Measurements from ENCODE around the gene DENND1A.
A peak's percentile ranks its signal among the peaks of the same experiment; 100 is the strongest.

Gene DENND1A

GRCh38 chr9:123689701-123690428, 240.1 kb downstream of the DENND1A start:
- DNase-seq, result no peak

DNA sequence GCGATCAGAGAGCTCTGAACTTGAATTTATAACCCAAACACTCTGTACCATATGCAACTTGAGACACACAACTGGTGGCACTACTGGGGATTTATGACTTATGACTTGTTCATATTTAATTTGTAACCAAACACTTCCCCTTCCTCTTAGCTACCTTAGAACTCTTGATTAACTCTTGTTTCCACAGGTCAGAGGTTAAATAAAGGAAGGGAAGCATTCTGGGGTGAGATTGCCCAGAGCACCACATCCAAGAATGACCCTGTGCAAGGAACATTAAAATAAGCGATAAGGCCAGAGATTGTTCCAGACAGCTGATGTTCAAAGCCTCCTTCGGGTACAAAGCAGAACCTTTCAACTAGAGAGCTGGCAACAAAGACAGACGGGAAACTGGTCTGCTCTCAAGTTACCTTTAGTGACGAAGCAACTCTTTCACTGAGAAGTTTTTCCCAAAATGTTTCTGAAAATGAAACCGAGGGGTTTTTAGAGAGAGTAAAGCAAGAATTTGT, 242.6 kb downstream of the DENND1A start:
- no peak for DNase-seq

DNA sequence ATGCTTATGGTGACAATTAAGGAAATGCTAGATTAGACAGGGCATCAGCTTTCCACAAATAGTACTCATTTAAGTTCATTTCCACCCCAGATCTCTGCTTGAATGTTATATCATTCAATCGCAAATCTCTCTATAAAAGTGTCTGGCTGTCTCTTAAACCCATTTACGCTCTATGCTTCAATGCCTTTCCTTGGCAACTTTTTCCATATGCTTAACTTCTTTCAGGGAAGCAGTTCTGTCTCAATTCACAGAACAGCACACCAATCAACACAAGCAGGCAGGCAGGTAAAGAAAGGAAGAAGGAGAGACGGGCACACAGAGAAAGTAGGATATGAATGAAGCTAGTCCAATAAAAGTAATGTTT, 243.1 kb downstream of the DENND1A start:
- DNase-seq, result no peak

GRCh38 chr9:123686131-123686828, 243.6 kb downstream of the DENND1A start:
- peak in 3 of 56 donors; percentile 14 to 50 (median 38) for DNase-seq

- no peak for DNase-seq
Measured at GRCh38 chr9:123685489-123686083, 244.3 kb downstream of the DENND1A start.

- DNase-seq, result no peak
Measured at GRCh38 chr9:123684393-123685149, 245.4 kb downstream of the DENND1A start.

DNA sequence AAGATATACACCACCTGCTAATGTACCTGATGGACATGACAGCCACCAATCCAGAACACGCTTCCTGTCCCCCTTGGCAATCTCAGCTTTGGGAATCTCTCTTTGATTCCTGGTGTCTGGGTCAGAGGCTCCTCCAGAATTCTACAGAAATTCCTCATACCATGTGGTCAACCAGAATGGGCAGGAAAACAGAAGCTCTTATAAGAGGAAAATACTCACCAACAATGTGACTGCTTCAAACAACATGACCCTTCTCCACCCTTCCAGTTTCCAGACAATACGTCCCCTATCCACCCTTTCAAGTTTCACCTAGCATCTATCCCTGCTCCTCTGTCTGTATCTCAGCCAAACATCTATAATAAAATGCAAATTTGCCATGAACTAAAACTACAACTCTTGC, 247.2 kb downstream of the DENND1A start:
- DNase-seq, result no peak

- DNase-seq, result no peak
Measured at GRCh38 chr9:123680352-123680751, 249.6 kb downstream of the DENND1A start.

DNA sequence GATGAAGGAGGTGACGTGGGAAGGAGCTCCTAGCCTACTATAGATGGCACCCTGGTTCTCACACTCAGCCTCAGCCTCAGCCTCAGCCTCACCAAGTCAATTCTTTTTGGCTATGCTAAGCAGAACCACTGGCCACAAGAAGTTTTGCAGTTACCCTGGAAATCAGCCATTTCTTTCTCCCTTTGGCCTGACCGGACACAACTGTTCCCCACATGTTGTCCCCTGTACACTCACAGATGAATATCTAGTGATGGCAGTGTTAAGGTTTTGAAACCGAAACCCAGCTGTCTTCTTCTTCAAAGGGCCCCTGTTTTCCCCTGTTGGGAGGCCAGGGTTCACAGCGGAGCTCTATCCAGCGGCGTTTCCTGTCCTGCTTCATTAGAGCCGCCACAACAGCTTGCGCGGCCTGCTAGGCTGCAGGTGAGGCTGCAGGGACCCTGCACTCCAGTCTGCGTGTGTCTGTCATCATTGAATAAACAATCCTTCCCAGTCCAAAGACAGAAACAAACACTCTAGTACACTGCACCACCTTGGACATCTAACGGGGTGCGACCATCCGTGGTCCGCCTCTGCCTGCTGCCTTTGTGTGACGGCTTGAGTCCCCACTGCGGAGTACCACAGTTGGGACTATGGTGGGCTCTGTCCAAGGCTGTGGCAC, 250.5 kb downstream of the DENND1A start:
- no peak for DNase-seq

DNA sequence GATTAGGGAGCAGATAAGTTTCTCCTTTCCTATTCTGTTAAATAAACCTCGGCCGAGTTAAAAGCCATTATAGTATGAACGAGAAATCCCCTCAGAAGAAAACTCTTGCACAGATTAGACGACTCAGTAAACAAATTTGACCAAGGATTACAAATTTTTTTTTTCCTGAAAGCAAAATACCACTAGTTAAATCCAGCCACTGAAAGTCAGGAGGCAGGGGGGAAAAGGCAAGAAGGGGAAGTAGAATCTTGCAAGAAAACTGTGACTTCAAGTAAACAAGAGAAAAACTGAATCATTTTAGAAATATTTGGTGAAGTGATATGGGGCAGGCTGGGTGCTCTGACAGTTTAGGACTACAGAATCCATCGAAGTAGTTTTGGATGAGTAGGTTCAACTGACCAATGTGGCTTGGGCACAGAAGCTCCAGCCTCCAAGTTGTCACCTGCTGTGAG, 251.0 kb downstream of the DENND1A start:
- DNase-seq, result no peak

GRCh38 chr9:123678038-123678877, 251.7 kb downstream of the DENND1A start:
- no peak for DNase-seq

DNA sequence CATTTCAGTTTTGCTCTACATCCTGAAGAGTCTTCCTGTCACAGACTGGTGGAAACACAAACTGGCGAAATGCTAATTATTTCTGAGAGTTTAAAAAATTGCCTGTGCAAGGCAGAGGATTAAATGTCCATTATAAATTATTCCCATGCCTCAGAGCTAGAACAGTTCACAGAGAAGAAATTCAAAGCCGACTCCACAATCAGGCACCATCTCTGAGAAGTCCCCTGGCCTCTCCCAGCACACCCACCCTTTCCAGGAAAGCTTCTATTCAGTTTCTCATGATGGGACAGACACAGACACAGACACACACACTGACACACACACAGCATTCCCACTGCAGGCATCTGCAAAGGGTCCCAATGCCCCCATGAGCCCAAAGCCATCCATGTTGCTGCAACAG, 253.1 kb downstream of the DENND1A start:
- no peak for DNase-seq

- no peak for DNase-seq
Measured at GRCh38 chr9:123669346-123669745, 260.6 kb downstream of the DENND1A start.

- DNase-seq, result no peak
Measured at GRCh38 chr9:123663529-123663928, 266.4 kb downstream of the DENND1A start.

DNA sequence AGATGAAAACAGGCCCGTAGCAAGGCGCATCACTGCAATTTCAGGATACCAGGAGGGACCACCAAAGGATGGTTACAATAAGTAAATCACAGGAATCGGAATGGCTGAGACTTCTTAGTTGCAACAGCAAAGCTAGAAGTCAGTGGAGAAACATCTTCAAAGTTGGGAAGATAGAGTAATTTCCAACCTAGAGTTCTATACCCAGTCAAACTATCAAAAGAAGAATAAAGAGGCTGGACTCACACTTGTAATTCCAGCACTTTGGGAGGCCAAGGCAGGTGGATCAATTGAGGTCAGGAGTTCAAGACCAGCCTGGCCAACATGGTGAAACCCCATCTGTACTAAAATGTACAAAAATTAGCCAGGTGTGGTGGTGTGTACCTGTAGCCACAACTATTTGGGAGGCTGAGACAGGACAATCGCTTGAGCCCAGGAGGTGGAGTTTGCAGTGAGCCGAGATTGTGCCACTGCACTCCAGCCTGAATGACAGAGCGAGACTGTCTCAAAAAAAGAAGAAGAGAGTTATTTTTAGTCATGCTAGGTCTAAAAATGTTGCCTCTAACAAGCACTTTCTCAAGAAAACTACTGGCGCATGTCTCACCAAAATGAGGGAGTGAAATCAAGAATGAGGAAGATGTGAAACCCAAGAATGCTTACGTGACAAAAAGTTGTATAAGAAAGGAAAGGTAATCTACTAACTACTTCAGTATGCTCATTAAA, 267.7 kb downstream of the DENND1A start:
- no peak for DNase-seq

DNA sequence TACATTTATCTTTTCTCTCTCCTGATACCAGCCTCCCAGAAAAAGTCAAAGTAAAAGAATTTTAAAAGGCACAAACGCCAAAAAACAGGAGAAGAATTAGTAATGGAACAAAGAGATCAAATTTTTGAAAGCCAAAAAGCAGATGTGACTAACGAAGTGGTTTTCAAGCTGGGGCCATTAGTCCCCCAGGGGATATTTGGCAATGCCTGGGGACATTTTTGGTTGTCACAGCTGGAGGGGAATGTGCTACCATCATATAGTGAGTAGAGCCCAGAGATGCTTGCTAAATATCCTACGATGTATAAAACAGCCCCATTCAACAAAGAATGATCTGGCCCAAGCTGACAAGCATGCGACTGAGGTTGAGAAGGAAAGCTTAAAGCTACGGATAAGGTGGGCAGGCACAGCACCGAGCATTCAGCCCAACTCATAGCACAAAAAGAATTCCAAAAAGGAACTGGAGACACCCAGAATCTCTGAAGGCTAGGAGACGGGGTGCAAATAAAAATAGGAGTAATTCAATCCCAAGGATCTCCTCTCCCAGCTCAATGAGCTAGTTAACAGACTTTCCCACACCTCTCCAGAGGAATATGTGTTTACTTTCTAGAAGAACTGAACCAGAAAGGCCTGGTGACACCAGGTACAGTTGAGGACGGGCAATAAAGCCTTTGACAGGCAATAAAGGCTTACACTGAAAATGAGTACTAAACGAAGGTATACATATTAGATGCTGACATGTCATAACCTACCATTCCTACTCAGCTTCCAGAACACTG, 269.0 kb downstream of the DENND1A start:
- DNase-seq, result no peak

DNA sequence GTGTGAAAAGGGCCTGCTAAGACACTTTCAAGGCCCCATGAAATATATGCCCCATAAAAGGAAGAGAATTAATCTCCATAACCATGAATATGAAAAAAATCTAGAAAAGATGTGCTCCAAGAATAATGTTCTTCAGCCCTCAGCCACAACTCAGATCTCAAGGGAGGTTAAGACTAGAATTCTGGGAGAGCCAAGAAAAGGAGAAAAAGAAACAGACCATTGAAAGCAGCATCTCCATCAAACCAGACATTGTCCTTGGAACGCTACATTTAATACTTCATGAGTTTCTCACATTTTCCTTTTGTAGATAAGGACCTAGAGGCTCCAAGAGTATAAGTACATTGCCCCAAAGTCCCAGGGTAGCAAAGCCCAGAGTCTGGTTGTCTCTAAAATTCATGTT, 270.6 kb downstream of the DENND1A start:
- DNase-seq, result no peak

DNA sequence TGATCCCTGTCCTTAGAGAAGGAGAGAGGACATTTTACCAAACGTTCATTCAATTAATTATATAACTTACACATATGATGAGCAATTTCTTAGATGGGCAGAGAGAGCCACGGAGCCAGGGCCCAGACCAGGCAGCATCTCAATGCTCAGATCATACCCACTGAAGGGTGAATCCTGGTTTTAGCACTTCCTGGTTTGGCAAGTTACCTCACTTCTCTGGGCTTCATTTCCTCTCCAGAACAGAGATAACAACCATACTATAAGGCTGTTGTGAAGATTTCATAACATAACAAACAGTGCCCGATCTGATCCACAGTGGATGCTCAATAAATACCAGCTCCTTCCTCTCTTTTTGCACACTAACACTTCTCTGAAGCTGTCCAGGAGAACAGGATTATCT, 271.1 kb downstream of the DENND1A start:
- no peak for DNase-seq

GRCh38 chr9:123657941-123658340, 272.0 kb downstream of the DENND1A start:
- no peak for DNase-seq

Data from amygdala (tissue), 56 donors.